ENCODE measurements around the gene BMP7. TPM values are rescaled to one million over a fixed set of nuclear protein-coding genes. Genes with fewer than 3 reads are reported as not detected.

Gene BMP7
- total RNA-seq, 1 experiment from 2014 or later, result not detected

- Mint-ChIP-seq H3K27me3 (ENCODE audit: insufficient read depth, unreplicated experiment) (peaks cover 37% of the 10 kb centered on the region), H3K4me3 (ENCODE audit: unreplicated experiment) (no peak overlapping the region), H3K9me3 (ENCODE audit: unreplicated experiment) (no peaks in the 10 kb centered on the region), H3K36me3 (ENCODE audit: insufficient read depth, unreplicated experiment) (no peaks in the 10 kb centered on the region), H3K4me1 (ENCODE audit: insufficient read depth, unreplicated experiment) (no peaks in the 10 kb centered on the region), H3K27ac (ENCODE audit: low read depth, unreplicated experiment) (no peak overlapping the region)
- no peak for DNase-seq (ENCODE audit: unreplicated experiment)
- BruUV-seq (replicated peaks), result no TSS peak
- CTCF ChIA-PET, result interaction anchor here (0.5 kb wide), 1 partner anchor 134 kb away, joined by 3 read pairs; no protein-coding TSS in a partner anchor
- intact Hi-C loops (cut with micrococcal nuclease), result no loop called here
- POLR2A ChIA-PET, result no interaction called here
- TF ChIP-seq, protein P1, sequence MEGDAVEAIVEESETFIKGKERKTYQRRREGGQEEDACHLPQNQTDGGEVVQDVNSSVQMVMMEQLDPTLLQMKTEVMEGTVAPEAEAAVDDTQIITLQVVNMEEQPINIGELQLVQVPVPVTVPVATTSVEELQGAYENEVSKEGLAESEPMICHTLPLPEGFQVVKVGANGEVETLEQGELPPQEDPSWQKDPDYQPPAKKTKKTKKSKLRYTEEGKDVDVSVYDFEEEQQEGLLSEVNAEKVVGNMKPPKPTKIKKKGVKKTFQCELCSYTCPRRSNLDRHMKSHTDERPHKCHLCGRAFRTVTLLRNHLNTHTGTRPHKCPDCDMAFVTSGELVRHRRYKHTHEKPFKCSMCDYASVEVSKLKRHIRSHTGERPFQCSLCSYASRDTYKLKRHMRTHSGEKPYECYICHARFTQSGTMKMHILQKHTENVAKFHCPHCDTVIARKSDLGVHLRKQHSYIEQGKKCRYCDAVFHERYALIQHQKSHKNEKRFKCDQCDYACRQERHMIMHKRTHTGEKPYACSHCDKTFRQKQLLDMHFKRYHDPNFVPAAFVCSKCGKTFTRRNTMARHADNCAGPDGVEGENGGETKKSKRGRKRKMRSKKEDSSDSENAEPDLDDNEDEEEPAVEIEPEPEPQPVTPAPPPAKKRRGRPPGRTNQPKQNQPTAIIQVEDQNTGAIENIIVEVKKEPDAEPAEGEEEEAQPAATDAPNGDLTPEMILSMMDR (IDR thresholded peaks at IDR 0.05; ENCODE audit: unreplicated experiment), result no peak
Observed at GRCh38 chr20:57229490-57229889, 37.0 kb downstream of the BMP7 start.

GRCh38 chr20:57225830-57226229 is 40.6 kb downstream of the BMP7 start:
- BruUV-seq (replicated peaks), result no TSS peak
- TF ChIP-seq, protein P1 (IDR thresholded peaks at IDR 0.05; ENCODE audit: unreplicated experiment), result no peak
- Mint-ChIP-seq H3K9me3 (ENCODE audit: unreplicated experiment) (no peaks in the 10 kb centered on the region), H3K4me3 (ENCODE audit: unreplicated experiment) (no peak overlapping the region), H3K36me3 (ENCODE audit: insufficient read depth, unreplicated experiment) (no peaks in the 10 kb centered on the region), H3K27ac (ENCODE audit: low read depth, unreplicated experiment) (no peak overlapping the region), H3K27me3 (ENCODE audit: insufficient read depth, unreplicated experiment) (peaks cover 3% of the 10 kb centered on the region), H3K4me1 (ENCODE audit: insufficient read depth, unreplicated experiment) (no peaks in the 10 kb centered on the region)
- ChIA-PET CTCF (interaction anchor here (0.5 to 4.3 kb wide), 5 partner anchors 13 to 136 kb away, joined by 4 to 49 read pairs (median 7); no protein-coding TSS in a partner anchor), POLR2A (interaction anchor here (0.7 to 1.8 kb wide), 4 partner anchors 10 to 107 kb away, joined by 3 to 6 read pairs (median 3); no protein-coding TSS in a partner anchor)
- intact Hi-C loops (cut with micrococcal nuclease), result no loop called here
- DNase-seq (ENCODE audit: unreplicated experiment), result no peak

DNA sequence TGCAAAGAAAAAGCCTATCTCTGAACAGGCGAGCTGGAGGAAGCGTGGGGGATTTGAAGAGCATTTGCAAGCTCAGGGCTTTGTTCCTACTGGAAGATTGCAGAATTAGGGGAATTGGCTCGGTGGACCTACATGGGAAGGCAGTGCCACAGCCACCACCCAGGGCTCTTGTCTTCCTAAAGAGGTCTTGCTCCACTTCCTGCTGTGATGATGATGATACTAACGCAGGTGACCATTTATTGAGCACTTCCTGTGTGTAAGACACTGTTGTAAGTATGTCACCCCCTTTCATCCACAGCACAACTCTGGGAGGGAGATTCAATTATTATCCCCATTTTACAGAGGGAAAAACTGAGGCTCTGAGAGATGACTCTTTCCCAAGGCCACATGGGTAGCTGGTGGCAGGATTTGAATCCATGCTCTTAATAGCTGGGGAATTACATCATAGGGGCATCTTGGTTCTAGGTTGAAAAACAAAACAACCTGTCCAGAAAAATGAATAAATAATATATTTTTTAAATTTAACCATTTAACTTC is 41.2 kb downstream of the BMP7 start:
- ChIA-PET CTCF (interaction anchor here (0.9 to 4.3 kb wide), 5 partner anchors 12 to 135 kb away, joined by 4 to 49 read pairs (median 7); no protein-coding TSS in a partner anchor), POLR2A (interaction anchor here (0.7 to 1.8 kb wide), 4 partner anchors 9 to 178 kb away, joined by 3 to 6 read pairs (median 3); no protein-coding TSS in a partner anchor)
- H3K4me3 Mint-ChIP-seq (ENCODE audit: unreplicated experiment), result no peak overlapping the region
- no peaks in the 10 kb centered on the region for H3K9me3 Mint-ChIP-seq (ENCODE audit: unreplicated experiment)
- H3K4me1 Mint-ChIP-seq (ENCODE audit: insufficient read depth, unreplicated experiment), result no peaks in the 10 kb centered on the region
- H3K27me3 Mint-ChIP-seq (ENCODE audit: insufficient read depth, unreplicated experiment), result peaks cover 8% of the 10 kb centered on the region
- intact Hi-C loops (cut with micrococcal nuclease), result no loop called here
- no peak for DNase-seq (ENCODE audit: unreplicated experiment)
- H3K36me3 Mint-ChIP-seq (ENCODE audit: insufficient read depth, unreplicated experiment), result no peaks in the 10 kb centered on the region
- TF ChIP-seq, protein P1 (IDR thresholded peaks at IDR 0.05; ENCODE audit: unreplicated experiment), result no peak
- no TSS peak for BruUV-seq (replicated peaks)
- no peak overlapping the region for H3K27ac Mint-ChIP-seq (ENCODE audit: low read depth, unreplicated experiment)

DNA sequence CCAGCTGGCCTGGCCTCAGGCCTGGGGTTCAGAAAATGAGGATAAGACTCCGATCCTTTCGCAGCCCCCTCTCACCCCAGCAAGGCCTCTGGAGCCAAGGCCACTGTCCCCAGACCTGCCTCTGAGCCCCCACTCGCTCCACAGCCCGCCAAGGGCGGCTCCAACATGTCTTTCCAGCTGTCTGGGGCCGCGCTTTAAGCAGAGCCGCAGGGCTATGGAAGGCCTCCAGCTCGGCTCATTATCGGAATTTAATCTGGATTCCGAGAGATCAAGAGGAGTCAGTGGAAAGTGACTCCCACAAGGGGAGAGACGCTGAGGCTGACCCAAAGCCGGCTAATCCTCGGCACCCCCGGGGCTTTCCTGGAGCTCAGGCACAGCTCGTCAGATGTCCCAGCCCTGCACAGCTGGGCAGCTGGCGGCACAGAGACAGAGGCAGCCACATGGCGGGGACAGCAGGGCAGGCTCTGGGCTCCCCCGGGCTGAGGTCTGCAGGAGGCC is 41.8 kb downstream of the BMP7 start:
- intact Hi-C loops (cut with micrococcal nuclease), result no loop called here
- TF ChIP-seq, protein P1 (IDR thresholded peaks at IDR 0.05; ENCODE audit: unreplicated experiment), result no peak
- DNase-seq (ENCODE audit: unreplicated experiment), result no peak
- H3K27ac Mint-ChIP-seq (ENCODE audit: low read depth, unreplicated experiment), result no peak overlapping the region
- H3K27me3 Mint-ChIP-seq (ENCODE audit: insufficient read depth, unreplicated experiment), result peaks cover 12% of the 10 kb centered on the region
- BruUV-seq (replicated peaks), result no TSS peak
- ChIA-PET POLR2A (interaction anchor here (0.6 to 1.8 kb wide), 6 partner anchors 8 to 177 kb away, joined by 3 to 6 read pairs (median 3); no protein-coding TSS in a partner anchor), CTCF (interaction anchor here (0.8 to 4.3 kb wide), 8 partner anchors 10 to 433 kb away, joined by 3 to 49 read pairs (median 4); no protein-coding TSS in a partner anchor)
- H3K4me3 Mint-ChIP-seq (ENCODE audit: unreplicated experiment), result no peak overlapping the region
- H3K4me1 Mint-ChIP-seq (ENCODE audit: insufficient read depth, unreplicated experiment), result no peaks in the 10 kb centered on the region
- no peaks in the 10 kb centered on the region for H3K9me3 Mint-ChIP-seq (ENCODE audit: unreplicated experiment)
- no peaks in the 10 kb centered on the region for H3K36me3 Mint-ChIP-seq (ENCODE audit: insufficient read depth, unreplicated experiment)
